GM19035 (cell line): Measurements from ENCODE around the gene MEIS3.

Experiments
- ATAC-seq: cut with Tn5 transposase; IDR thresholded peaks from one replicate; pipeline ENCODE4 v1.9.1; 2021; ENCODE audit not compliant: unreplicated experiment

Gene MEIS3

DNA sequence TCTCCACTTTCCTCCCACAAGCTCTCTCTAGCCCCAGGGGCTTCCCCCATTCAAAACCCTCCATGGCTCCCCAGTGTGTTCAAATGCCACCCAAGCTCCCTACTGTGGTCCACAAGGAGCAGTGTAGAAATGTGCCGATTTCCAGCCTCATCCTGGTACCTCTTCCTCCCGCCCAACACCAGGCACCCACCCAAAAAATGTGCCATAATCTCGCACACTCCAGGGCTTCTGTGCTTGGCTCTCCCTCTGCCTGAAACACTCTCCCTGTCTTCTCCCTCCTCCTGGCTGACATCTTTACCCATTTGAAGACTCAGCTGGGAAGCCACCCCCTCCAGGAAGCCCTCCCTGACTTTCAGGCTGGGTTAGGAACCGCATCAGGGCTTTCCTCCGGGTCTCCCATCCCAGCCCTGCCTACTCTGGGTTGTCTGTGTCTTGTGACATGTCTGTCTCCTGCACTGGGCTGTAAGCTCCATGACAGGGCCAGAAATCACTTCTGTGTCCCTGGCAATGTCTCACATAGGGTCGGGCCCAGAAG lies 16.6 kb upstream of the MEIS3 start:
- no peak for ATAC-seq

DNA sequence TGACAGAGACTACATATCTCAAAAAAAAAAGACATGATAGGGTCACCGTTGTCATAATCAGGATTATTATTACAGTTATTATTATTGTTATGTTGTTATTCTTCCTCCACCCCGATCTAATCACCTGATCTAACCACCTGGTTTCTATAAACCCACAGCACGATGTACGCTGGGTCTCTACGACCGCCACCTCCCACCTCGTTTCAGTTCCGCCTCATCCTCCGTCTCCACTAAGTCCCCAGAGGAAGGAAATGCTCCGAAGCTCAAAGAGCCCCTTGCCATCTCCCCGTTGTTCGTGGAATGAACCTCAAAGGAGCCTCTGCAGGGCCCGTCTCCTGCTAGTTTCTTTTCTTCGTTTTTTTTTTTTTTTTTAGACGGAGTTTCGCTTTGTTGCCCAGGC lies 15.9 kb upstream of the MEIS3 start:
- no peak for ATAC-seq

DNA sequence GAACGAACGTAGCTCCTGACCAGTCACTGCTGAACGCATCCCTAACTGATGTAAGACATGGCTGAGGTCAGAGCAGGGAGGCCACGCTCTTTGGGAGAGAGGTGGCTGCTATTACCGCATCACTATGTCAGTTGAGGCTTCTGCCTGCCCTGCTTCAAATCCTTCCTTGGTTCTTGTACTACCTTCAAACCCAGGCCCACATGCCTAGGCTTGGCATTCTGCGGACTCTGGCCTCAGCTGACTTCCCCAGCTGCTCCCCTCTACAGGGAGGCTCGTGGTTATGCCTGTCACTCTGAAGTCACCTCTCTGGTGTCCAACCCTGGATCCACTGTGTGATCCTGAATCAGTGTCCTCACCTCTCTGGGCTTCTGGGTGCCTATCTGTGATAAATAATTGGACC lies 14.8 kb upstream of the MEIS3 start:
- no peak for ATAC-seq

DNA sequence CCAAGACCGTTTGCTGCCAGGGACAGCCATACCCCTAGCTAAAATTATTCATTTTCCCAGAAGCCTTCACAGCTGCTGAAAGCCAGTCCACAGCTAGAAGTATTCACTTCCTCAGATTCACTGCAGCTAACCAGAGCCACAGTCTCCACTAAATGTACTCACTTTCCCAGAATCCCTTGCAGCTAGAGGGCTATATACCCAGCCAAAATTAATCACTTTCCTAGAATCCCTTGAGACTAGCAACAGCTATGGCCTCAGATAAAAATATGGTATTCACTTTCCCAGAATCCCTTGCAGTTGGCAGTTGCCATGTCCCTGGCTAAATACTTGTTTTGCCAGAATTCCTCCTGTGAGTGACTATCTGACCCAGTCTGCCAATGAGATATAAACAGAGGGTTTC lies 13.8 kb upstream of the MEIS3 start:
- no peak for ATAC-seq

DNA sequence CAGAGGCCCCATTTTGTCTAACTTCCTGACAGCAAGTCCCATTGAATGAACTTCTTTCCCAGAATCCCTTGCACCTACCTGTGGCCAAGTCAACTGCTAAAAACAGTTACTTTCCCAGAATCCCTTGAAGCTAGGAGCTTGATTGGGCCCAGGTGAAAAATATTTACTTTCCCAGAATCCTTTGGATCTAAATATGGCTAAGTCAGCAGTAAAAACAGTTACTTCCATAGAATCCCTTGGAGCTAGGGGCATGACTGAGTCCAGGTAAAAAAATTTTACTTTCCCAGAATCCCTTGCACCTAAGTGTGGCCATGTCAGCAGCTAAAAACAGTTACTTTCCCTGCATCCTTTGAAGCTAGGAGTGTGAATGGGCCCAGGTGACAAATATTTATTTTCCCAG lies 13.2 kb upstream of the MEIS3 start:
- ATAC-seq: no peak

DNA sequence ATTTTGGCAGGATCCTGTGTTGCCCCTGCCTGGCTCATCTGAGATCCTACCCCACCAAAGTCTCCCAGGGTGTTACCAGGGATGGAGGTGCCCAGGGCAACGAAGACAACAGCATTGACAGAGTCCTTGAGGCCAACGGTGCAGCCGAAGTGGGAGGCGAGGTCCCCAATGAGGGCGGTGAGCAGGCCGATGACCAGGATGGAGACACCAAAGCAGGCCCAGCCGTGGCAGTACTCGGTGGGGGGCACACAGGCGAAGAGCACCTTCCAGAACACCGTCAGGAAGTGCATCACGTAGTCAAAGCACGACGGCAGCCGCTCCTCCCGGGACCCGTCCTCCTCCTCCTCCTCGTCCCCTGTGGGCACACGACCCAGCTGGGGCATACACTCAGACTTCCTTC lies 12.8 kb upstream of the MEIS3 start:
- ATAC-seq: no peak

DNA sequence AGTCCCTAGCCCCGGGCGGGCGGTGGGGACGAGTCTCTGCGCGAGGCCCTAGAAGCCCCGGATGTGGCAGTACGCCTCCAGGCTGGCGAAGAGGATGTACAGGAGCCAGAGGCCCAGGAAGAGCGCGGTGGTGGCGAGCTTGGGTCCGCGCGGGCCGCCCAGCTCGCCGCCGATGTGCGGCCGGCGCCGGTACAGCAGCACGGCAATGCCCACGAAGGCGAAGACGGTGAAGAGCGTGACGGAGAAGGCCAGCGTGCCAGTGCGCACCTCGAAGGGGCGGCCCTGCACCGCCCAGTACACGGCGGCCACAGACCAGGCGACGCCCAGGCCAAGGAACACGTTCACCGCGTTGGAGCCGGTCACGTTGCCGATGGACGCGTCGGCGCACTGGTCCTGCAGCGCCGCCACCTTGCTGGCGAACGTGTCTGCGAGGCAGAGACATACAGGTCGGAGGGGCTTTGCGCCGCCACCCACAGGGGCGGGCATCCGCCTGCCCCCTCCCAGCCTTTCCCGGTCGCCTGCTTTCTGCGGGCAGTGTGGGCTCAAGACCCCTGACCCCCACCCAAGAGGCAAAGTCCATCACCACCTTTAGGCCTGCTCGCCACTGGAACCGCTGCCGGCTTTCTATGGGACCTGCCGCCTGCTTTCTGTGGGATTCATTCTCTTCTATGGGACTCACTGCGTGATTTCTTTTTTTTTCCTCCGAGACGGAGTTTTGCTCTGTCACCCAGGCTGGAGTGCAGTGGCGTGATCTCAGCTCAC lies 10.9 kb upstream of the MEIS3 start:
- ATAC-seq: no peak

DNA sequence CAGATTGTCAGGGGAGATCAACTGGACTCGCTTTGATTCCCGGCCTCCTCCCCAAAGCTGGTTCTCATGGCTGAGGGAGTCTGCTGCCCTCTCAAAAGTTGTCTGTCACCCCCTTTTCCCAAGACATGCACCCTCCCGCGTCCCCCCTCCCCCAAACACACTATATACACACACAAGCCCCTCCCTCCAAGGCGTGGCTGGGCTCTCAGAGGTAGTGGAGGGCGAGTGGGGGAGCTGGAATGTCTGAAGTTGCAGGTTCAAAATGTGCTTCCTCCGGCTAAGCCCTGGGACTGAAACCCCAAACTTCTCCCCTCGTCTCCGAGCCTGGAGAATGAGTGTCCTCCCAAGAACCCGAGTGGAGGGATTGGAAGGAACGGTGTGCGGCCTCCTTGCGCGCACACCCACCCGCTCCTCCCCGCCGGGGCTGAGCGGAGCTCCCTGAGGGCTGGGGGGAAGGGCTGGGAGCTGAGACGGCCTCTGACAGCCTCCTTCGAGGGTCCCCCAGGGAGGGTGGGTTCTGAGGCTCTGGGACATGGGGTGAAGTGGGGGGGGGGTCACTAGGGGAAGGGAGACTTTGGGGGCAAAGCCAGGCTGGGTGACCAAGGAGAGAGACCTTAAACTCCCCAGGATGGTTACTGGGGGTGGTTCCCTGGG lies 9.9 kb upstream of the MEIS3 start:
- no peak for ATAC-seq

DNA sequence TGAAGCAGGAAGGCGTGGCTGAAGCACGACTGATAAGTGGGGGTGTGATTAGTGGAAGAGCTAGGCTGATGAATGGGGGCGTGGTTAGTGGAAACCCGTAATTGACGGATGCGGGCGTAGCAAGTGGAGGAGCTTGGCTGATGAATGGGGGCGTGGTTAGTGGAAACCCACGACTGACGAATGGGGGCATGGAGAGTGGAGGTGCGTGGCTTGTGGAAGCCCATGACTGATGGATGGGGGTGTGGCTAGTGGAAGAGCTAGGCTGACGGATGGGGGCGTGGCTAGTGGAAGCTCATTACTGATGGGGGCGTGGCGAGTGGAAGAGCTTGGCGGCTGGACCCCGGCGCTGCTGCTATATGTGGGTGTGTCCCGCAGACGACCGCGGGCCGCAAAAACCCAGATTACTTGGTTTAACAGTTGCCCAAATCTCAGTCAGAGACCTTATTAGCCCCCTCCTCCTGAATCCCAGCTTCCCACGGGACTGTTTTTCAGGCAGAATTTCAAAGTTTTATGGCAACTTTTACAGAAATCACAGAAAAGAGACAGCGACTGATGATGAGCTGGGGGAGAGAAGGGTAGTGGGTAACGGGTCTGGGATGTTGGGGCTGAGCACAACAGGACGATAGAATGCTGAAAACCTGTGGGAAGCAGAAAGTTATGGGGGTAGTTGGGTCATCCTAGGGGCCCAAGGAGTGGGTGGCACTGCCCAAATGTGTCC lies 9.0 kb upstream of the MEIS3 start:
- peak; percentile 60 for ATAC-seq

DNA sequence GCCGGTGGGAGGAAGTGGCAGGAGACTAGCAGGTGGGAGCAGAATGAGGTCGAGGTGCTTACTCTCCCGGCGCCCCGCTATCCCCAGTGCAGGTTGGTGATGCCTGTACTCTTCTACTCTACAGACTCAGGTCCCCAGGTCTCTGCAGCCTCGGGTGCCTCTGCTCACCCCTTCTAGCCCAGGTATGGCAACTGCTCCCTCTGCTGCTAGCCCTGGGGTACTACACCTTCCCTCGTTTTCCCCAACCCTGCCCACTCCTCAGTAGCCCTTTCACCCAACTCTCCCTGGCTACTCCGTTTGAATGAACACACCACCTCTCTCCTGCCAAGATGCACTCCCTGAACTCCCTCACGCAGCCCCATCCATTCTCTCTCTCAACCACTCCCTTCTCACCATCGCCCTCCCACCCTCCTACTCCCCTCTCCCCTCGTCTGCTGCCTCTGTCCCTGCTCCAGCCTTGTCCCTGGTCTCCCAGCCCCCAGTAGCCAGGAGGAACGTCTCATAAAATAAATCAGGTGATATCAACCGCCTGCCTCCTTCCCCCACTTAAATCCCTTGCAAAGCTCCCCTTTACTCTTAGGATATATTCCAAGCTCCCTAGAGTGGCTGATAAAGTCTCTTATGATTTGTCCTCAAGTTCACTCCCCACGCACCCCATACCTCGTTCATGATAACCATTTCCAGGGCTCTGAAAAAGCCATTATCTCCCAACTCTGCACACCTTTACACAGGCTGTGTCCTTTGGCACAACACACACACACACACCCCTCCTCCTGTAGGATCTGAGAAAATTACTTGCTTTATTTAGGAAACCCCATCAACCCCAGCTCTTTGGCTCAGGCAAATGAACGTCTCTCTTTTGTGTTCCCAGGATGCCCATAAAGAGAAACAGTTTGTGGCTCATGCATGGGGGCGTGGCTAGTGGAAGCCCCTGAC lies 8.2 kb upstream of the MEIS3 start:
- no peak for ATAC-seq

DNA sequence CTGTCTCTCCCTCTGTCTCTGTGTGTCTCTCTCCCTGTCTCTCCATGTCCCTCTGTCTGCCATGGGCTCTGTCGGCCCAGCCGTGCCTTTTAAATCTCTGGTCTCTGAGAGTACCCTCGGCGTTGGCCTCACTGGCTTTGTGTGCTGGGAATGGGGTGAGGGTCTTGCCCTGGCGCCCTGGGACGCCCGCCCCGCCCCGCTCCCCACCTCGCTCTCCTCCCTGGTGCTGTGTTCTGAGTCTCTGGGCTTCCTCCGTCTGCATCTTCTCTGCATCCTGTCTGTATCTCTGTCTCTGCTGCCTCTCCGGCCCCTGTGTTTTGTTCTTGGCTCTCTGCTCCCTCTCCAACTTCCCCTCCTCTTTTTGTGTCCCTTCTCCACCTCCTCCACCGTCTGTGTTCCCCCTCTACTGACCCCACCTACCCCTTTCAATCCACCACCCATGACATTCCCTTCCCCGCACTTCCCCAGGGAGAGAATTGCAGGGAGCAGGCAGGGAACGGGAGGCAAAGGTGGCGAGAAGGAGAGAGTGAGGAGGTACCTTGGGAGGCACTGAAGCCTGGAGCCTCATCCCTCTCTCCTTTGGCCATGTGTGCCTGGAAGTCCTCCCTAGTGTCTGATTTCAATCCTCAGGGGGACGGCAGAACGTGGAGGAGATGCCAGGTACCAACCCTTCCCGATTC lies 4.0 kb upstream of the MEIS3 start:
- no peak for ATAC-seq

DNA sequence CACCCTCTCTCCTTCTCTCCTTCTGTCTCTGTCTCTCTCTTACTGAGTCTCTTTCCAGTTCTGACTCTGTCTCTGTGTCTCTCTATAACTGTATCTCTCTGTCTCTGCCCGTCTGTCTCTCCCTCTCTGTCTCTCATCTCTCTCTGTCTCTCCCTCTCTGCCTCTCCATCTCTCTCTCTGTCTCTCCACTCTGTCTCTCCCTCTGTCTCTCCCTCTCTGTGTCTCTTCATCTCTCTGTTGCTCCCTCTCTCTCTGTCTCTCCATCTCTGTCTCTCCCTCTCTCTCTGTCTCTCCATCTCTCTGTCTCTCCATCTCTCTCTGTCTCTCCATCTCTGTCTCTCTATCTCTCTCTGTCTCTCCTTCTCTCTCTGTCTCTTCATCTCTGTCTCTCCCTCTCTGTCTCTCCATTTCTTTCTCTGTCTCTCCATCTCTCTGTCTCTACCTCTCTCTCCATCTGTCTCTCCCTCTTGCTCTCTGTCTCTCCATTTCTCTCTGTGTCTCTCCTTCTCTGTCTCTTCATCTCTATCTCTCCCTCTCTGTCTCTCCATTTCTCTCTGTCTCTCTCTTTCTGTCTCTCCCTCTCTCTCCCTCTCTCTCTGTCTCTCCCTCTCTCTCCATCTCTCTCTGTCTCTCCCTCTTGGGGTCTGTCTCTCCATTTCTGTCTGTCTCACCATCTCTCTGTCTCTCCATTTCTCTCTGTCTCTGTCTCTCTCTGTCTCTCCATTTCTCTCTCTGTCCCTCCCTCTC lies 3.3 kb upstream of the MEIS3 start:
- no peak for ATAC-seq

DNA sequence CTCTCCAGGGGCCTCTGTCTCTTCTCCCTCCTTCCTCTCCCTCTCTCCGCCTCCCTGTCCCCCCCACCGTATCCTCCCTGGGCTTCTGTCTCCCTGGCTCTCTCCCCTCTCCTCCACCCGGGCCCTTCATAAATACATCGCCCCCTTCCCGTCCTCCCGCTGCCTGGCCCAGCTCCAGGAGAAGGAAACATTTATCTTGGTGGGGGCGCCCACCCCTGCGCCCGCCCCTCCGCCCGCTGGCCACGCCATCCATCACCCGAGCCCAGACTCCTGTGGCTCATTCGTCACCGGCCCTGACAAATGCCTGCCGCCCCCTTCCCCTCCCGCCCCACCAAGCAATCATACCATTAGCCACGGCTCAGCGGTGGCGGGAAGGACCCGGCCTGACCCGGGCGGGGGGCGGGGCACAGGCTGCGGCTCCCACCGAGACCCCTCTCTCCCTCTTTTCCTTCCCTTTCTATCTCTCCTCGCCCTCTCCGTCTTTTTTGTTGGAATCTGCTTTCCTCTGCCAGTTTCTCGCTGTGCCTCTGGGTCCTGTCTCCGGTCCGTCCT lies 2.6 kb upstream of the MEIS3 start:
- ATAC-seq: no peak

DNA sequence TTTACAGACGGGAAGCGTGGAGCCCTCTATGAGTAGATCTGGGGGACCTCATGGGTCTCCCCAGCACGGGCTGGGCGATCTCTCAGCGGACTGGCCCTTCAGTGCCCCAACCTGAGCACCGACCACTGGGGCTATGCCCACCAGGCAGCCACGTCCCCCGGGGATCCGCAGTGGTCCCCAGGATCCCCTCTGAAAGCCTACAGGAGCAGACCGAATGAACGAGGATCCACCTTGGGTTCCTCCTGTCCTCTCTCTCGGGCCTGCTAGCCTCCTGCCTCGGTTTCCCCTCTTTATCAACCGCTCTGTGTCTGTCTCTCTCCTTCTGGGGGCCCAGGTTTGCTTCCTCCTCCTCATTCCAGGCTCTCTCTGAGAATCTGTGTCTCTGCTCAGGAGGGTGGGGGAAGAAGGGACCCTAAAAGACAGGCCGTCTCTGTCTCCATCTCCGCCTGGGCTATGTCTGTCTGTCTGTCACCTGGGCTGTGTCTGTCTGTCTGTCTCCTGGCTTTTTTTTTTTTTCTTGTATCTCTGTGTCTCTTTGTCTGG lies 2.0 kb upstream of the MEIS3 start:
- no peak for ATAC-seq

DNA sequence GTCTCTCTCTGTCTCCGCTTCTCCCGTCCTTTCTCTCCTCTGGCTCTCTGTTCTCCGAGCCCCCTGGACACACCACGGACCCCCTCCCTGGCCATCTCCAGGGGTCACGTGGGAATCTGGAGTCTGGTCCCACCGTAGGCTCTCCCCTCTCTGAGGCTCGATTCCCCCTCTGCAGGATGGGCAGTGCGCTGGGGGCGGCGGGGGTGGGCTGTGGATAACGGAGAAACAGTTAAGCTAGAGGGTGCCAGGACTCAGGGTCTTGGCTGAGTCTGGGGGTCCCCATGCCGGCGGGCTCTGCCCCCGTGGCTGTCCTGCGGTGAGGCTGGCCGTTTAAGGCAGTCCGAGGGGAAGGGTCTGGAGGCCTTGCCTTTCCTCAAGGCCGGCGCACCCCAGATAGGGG lies 462 bp upstream of the MEIS3 start:
- ATAC-seq: no peak

DNA sequence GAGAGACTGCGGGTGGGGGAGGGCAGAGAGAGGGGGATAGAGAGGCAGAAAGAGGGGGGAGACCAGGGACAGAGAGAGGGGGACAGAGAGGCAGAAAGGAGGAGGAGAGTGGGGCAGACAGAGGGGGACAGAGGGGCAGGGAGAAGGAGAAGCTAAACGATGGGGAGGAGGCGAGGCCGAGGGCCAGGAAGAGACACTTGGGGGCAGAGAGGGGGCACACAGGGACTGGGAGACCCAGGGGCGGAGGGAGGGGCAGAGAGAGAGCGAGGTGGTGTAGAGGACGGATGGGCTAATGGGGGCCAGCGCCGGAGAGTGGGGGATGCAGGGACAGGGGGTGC lies 666 bp downstream of the MEIS3 start:
- no peak for ATAC-seq

DNA sequence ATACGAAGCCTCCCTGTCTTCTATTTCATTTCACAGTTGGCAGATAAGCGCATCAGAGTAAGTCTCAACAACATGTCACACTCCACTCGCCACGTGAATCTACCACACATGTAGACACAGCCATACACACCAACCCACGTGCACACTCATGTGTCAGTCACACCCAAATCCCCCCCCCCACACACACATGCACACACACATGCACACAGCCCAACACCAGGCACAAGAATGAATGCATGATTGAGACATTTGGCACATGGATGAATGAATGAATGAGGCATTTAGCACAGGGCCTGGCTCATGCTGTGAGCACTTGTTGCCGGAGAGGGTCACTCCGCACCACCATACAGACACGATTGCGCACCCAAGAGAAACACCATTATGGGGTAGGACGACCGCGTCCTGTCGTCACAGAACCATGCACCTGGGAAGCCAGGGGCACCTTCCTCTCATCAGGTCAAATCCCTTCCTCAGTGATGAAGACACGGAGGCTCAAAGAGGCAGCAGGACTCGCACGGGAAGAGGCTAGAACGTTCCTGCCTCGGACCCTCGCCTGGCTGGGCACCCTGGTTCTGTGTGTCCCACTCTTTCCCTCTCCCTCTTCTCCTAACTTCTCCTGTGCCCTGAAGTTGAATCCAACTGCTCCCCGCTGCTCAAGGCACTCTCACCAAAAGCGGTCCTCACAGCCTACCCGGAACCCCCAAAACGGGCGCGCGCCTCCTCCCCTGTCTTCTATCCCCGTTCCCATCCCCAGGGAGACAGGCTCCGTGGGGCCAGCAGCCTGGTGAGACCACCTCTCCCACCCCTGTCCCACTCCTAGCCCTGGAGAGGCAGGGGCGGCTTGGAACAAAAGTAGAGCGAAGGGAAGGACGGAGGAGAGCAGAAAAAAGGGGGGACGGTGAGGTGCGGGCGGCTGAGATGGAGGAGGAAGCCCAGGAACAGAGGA lies 1.3 kb downstream of the MEIS3 start:
- no peak for ATAC-seq

DNA sequence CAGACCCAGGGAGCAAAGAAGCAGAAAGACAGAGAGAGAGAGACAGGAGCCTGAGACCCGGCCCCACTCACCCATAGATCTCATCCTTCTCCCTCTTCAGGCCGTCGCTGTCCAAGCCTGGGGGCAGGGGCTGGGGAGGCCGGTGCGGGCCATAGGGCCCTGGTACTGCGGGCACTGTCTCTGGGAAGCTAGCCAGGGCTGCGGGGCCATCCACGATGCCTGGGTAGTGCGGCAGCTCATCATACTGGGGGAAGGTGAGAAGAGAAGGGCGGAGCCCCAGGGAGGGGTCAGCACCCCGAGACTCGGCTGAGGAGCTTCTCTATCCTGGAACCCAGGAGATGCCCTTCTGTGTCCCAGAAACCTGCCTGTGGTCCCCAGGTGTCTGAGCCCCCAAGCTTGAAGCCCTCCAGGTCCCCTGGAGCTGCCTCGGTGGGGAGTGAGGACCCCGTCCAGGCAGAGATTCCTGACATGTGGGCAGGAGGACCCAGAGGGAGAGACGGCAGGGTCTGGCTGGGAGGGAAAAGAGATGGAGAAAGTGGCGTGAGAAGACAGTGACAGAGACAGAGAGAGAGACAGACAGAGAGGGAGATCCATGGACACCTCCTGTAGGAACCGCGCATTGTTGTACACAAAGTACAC lies 2.1 kb downstream of the MEIS3 start:
- ATAC-seq: no peak
